ENCODE results near the gene FXYD5. TPM values are rescaled to one million over a fixed set of nuclear protein-coding genes. Genes with fewer than 3 reads are reported as not detected.

The FXYD5 gene
- total and polyA plus RNA-seq, 9 of the 15 experiments (the other 6 are each of a cell fraction or from before 2014, with no cell fraction given): 104 to 537 (median 174) TPM

- Histone ChIP-seq H3K36me3 (ENCODE audit: control insufficient read depth, insufficient read depth, low read length) (no peaks in the 10 kb centered on the region), H3K9me1 (ENCODE audit: control insufficient read depth, insufficient read depth, low read length) (no peaks in the 10 kb centered on the region), H3K4me3 (no peak overlapping the region), H3K4me2 (ENCODE audit: insufficient read depth, low read length) (no peak overlapping the region), H3K79me2 (ENCODE audit: control insufficient read depth, insufficient read depth, low read length) (no peaks in the 10 kb centered on the region), H2AFZ (ENCODE audit: low read depth, low read length) (peak overlapping the region; percentile 4; the same call in 1 of the 2 replicates), H4K20me1 (replicated peaks; ENCODE audit: control insufficient read depth, insufficient read depth, low read length) (no peaks in the 10 kb centered on the region), H3K27ac (ENCODE audit: extremely low read depth, low read depth, low read length) (no peak overlapping the region), H3K9me3 (replicated peaks; ENCODE audit: control insufficient read depth, insufficient read depth, low read depth, low read length) (0 out of 2 replicates have a peak, but pooled peaks cover 2% of the 10 kb centered on the region), H3K4me1 (replicated peaks in 1 of 2; ENCODE audit: control insufficient read depth in 2 of 2, insufficient read depth in 2 of 2, low read length in 2 of 2) (peaks cover 4 to 19% of the 10 kb centered on the region in 2 experiments; a peak in 4 of 5 replicates), H3K27me3 (ENCODE audit: control insufficient read depth in 2 of 2, insufficient read depth in 2 of 2, low read length in 2 of 2) (no peaks in the 10 kb centered on the region), H3K9ac (ENCODE audit: insufficient read depth in 1 of 2, low read depth in 2 of 2, low read length in 2 of 2) (no peak overlapping the region)
- no peak for TF ChIP-seq ZBTB40 (IDR thresholded peaks at IDR 0.05)
- no peak for TF ChIP-seq ZBTB40 (CRISPR knock-in tag; IDR thresholded peaks at IDR 0.05)
- TF ChIP-seq SP1 (CRISPR knock-in tag; IDR thresholded peaks at IDR 0.05): no peak
- no peak for TF ChIP-seq POLR2A (conservative IDR thresholded peaks at IDR 0.05)
- no peak for TF ChIP-seq ZNF311 (CRISPR knock-in tag; IDR thresholded peaks at IDR 0.05)
- TF ChIP-seq MXD1 (CRISPR knock-in tag; IDR thresholded peaks at IDR 0.05; ENCODE audit: borderline replicate concordance, poor library complexity, severe bottlenecking): no peak
- no peak for TF ChIP-seq CHCHD3 (CRISPR knock-in tag; IDR thresholded peaks at IDR 0.05)
- no peak for TF ChIP-seq LCOR (CRISPR knock-in tag; IDR thresholded peaks at IDR 0.05)
- TF ChIP-seq KLF13 (tag; IDR thresholded peaks at IDR 0.05; ENCODE audit: borderline replicate concordance, low read depth): no peak
- no peak for TF ChIP-seq TRIM28 (IDR thresholded peaks at IDR 0.05)
- no peak for TF ChIP-seq SMAD3 (CRISPR knock-in tag; conservative IDR thresholded peaks at IDR 0.05)
- no peak for TF ChIP-seq SMAD2 (IDR thresholded peaks at IDR 0.05; ENCODE audit: low read depth, low read length)
- TF ChIP-seq ZNF23 (CRISPR knock-in tag; IDR thresholded peaks at IDR 0.05): no peak
- no peak for TF ChIP-seq THAP7 (CRISPR knock-in tag; IDR thresholded peaks at IDR 0.05)
- TF ChIP-seq ZNF707 (CRISPR knock-in tag; conservative IDR thresholded peaks at IDR 0.05): no peak
- CTCF ChIA-PET (ENCODE audit: low intra/inter-chr PET ratio): no interaction called here
- in situ Hi-C loops (cut with MboI) (no loop called here), intact Hi-C loops (cut with micrococcal nuclease) (no loop called here)
- no peak for ATAC-seq
- BruUV-seq (replicated peaks): no TSS peak
- DNase-seq (ENCODE audit: extremely low read depth in 1 of 4, low spot score in 3 of 4): no peak
- 38% methylated on average over 2 of the region's 2 CpGs for WGBS (ENCODE audit: insufficient coverage, low coverage, missing lambda C conversion rate)
- FAIRE-seq: no peak
- POLR2A ChIA-PET: interaction anchor here (1.0 to 1.4 kb wide), 6 partner anchors 14 to 27 kb away, joined by 3 to 4 read pairs (median 4); no protein-coding TSS in a partner anchor
These were observed 44.9 kb downstream of the FXYD5 start for GRCh38 chr19:35199481-35199880.
